Thyroid gland (tissue), 4 donors: ENCODE results near the gene TYW3. TPM values are rescaled to one million over a fixed set of nuclear protein-coding genes. Genes with fewer than 3 reads are reported as not detected.

Source experiments
- DNase-seq, 2 donors: peaks; one replicate each; pipeline ENCODE4 v3.0.0-alpha.2; 2019
- H3K27ac ChIP-seq, 3 donors: fragments of 200-600 bp; sonication (generic); 1 replicate in 2 of 3; 2 replicates in 1 of 3; pipeline ENCODE4 v1.5.1; 2016 to 2019; ENCODE audit warnings: mild to moderate bottlenecking in 1 of 3, moderate library complexity in 1 of 3
- H3K27me3 ChIP-seq: fragments of 200-600 bp; sonication (generic); one replicate; pipeline ENCODE4 v1.5.1; 2019
- H3K36me3 ChIP-seq, 2 donors: fragments of 200-600 bp; sonication (generic); one replicate each; pipeline ENCODE4 v1.5.1; 2016 to 2019
- H3K4me1 ChIP-seq, 2 donors: fragments of 200-600 bp; sonication (generic); one replicate each; pipeline ENCODE4 v1.5.1; 2017 to 2019
- H3K4me3 ChIP-seq, 3 donors: fragments of 200-600 bp; sonication (generic); replicated peaks in 1 of 3; 1 replicate in 2 of 3; 2 replicates in 1 of 3; pipeline ENCODE4 v1.5.1; 2016; ENCODE audit warnings: mild to moderate bottlenecking in 1 of 3
- H3K9me3 ChIP-seq: fragments of 200-600 bp; sonication (generic); one replicate; pipeline ENCODE4 v1.5.1; 2017
- CTCF ChIP-seq, 6 experiments: fragments of 200-600 bp in 3 of 6; fragments of 450-650 bp in 3 of 6; sonication (generic) in 3 of 6; IDR thresholded peaks; one replicate each; pipeline ENCODE4 v1.5.1; 2016 to 2019; ENCODE audit warnings: antibody characterized with exemption in 6 of 6, mild to moderate bottlenecking in 2 of 6, inconsistent platforms in 1 of 6, moderate library complexity in 1 of 6
- POLR2A ChIP-seq, 2 donors: fragments of 450-650 bp; IDR thresholded peaks; one replicate each; pipeline ENCODE4 v1.6.1; 2017; ENCODE audit warnings: antibody characterized with exemption in 2 of 2, mild to moderate bottlenecking in 2 of 2, moderate library complexity in 1 of 2
- WGBS, 2 donors: methylation state at CpG; one replicate each; pipeline ENCODE4 v1.1.5; 2017; 5-methylcytosine and 5-hydroxymethylcytosine counted together
- intact Hi-C: fragments of 100-400 bp; cut with DNase I; formaldehyde crosslinking; loops from one replicate; pipeline ENCODE4 v1.15.1; 2023
- total RNA-seq, 4 donors: library from RNA; depleted of rRNA; stranded (reverse); fragments of >200 nt; gene quantifications; one replicate each; pipeline ENCODE4 v1.2.3, GENCODE V29; 2016

The TYW3 gene
- total RNA-seq, 4 donors from 2014 or later: 18.0 to 23.5 (median 21.1) TPM

DNA sequence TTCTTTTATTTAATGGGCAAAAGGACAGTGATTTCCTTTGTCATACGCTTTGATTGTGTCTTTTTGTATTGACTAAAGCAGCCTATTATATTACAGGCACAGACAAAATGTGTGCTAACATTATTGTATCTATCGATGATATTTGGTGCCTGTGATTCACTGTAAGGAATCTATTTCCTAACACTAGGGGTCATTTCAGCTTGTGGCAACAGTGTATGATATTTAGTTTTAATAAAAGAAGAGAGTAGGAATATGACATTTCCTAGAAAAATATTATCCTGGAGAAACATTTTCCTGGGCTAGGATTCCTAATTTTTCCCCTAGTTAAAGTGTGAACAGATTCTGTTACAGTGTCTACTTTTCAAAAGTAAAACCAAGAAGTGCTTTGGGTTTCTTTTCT lies 42.8 kb downstream of the TYW3 start:
- Histone ChIP-seq H3K27ac (no peak overlapping the region), H3K36me3 (no peaks in the 10 kb centered on the region), H3K9me3 (no peaks in the 10 kb centered on the region), H3K27me3 (no peaks in the 10 kb centered on the region), H3K4me3 (no peak overlapping the region), H3K4me1 (no peaks in the 10 kb centered on the region)
- TF ChIP-seq CTCF (IDR thresholded peaks at IDR 0.05): no peak
- no peak for TF ChIP-seq POLR2A (IDR thresholded peaks at IDR 0.05)
- intact Hi-C loops: no loop called here
- WGBS, 2 donors: 87 to 90% methylated on average over 2 of the region's 2 CpGs
- no peak for DNase-seq

DNA sequence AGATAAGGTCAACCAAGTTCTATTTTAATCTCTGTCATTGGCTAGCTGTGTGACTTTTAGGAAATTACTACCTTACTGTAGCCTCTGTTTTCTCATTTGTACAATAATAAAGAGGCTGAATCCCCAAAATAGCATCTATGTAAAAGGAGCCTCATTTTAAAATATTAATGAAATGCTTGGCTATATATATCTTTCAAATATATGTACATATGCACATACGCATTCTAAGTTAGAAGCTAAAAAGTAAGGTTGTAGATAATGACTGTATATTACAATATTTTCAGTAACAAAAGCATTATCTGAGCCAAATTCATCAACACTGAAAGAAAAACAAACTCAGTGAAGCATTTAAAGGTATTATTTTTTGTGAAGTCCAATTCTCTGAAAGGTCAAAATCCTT lies 44.6 kb downstream of the TYW3 start:
- Histone ChIP-seq H3K4me3 (no peak overlapping the region), H3K27ac (no peak overlapping the region), H3K9me3 (no peaks in the 10 kb centered on the region), H3K36me3 (no peaks in the 10 kb centered on the region), H3K27me3 (no peaks in the 10 kb centered on the region), H3K4me1 (no peaks in the 10 kb centered on the region)
- 94 to 96% methylated on average over 1 of the region's 1 CpG for WGBS, 2 donors
- intact Hi-C loops: no loop called here
- TF ChIP-seq CTCF (IDR thresholded peaks at IDR 0.05) (no peak), POLR2A (IDR thresholded peaks at IDR 0.05) (no peak)
- no peak for DNase-seq

- Histone ChIP-seq H3K4me1 (no peaks in the 10 kb centered on the region), H3K4me3 (no peak overlapping the region), H3K27me3 (no peaks in the 10 kb centered on the region), H3K36me3 (no peaks in the 10 kb centered on the region), H3K9me3 (no peaks in the 10 kb centered on the region), H3K27ac (no peak overlapping the region)
- intact Hi-C loops: no loop called here
- no peak for TF ChIP-seq POLR2A (IDR thresholded peaks at IDR 0.05)
- no peak for DNase-seq
Measured at GRCh38 chr1:74779750-74780149, 46.8 kb downstream of the TYW3 start.

DNA sequence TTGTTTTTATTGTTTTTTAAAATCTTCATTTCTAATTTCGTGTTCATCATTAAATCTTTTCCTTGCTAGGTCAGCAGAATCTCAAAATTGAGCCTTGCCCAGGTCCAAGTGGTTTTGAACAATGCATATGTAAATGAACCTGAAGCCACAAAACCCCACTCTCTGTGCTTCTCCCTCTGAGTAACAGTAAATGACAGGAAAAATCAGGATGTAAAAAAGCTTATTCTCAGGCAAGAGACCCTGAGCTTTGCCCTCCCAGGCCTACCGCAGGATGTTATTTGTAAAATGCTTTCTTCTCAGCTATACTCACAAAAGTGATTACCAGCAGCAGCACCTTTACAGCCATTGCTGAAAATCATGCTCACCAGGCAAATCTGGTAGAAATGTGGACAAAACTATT lies 47.6 kb downstream of the TYW3 start:
- H3K27ac ChIP-seq: no peak overlapping the region
- 56 to 57% methylated on average over 2 of the region's 2 CpGs for WGBS, 2 donors
- intact Hi-C loops: no loop called here
- no peaks in the 10 kb centered on the region for H3K9me3 ChIP-seq
- DNase-seq: no peak
- no peak for TF ChIP-seq POLR2A (IDR thresholded peaks at IDR 0.05)
- TF ChIP-seq CTCF (IDR thresholded peaks at IDR 0.05): no peak
- H3K27me3 ChIP-seq: no peaks in the 10 kb centered on the region
- H3K4me3 ChIP-seq: no peak overlapping the region
- H3K36me3 ChIP-seq: no peaks in the 10 kb centered on the region
- no peaks in the 10 kb centered on the region for H3K4me1 ChIP-seq

- H3K36me3 ChIP-seq: no peaks in the 10 kb centered on the region
- intact Hi-C loops: no loop called here
- TF ChIP-seq CTCF (IDR thresholded peaks at IDR 0.05) (no peak), POLR2A (IDR thresholded peaks at IDR 0.05) (no peak)
- no peaks in the 10 kb centered on the region for H3K27me3 ChIP-seq
- DNase-seq: no peak
- no peaks in the 10 kb centered on the region for H3K4me1 ChIP-seq
- H3K4me3 ChIP-seq: no peak overlapping the region
- H3K27ac ChIP-seq: no peak overlapping the region
- no peaks in the 10 kb centered on the region for H3K9me3 ChIP-seq
Measured at GRCh38 chr1:74785944-74786343, 53.0 kb downstream of the TYW3 start.

GRCh38 chr1:74790453-74790852 lies 57.5 kb downstream of the TYW3 start:
- H3K27ac ChIP-seq: no peak overlapping the region
- TF ChIP-seq CTCF (IDR thresholded peaks at IDR 0.05): no peak
- DNase-seq: no peak
- no peaks in the 10 kb centered on the region for H3K9me3 ChIP-seq
- no peaks in the 10 kb centered on the region for H3K4me1 ChIP-seq
- no peaks in the 10 kb centered on the region for H3K36me3 ChIP-seq
- H3K27me3 ChIP-seq: no peaks in the 10 kb centered on the region
- H3K4me3 ChIP-seq: no peak overlapping the region
- intact Hi-C loops: no loop called here
